GM21367 (cell line): ENCODE data around the gene MAPK7.

Experiments used
- ATAC-seq: cut with Tn5 transposase; IDR thresholded peaks from one replicate; pipeline ENCODE4 v1.9.1; 2021; ENCODE audit not compliant: unreplicated experiment

The MAPK7 gene

DNA sequence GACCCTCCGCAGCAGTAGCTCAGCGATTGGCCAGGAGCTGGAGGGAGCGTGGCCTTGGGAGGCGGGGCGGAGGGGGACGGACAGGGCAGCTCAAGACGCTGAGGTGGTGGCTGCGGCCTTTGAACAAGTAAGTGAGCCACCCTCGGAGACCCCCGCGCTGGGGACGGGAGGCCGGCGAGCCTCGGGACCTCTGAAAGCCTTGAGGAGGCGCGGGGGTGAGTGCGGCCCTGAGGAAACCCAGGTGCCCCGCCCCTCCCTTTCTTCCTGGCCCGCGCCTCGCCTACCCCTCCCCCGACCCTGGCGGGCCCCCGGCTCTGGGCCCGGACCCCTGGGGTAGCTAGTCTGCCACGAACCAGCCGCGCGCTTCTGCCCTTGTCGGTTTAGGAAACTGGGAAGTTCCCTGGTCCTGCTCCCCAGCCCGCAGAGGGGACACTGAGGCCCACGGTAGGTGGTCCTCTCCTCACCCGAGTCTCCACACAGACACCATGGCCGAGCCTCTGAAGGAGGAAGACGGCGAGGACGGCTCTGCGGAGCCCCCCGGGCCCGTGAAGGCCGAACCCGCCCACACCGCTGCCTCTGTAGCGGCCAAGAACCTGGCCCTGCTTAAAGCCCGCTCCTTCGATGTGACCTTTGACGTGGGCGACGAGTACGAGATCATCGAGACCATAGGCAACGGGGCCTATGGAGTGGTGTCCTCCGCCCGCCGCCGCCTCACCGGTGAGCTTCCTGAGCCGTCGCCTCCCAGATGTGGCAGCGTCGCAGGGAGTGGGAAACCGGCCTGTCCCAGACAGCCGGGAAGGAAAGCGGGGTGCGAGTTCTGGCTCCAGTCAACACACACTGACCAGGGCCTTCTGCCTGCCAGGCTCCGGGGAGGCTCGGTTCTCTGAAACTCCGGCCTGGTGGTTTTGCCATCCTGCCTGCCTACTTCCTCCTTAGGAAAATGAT lies at the start of gene MAPK7:
Gene MAPK7 (plus strand): TSS at position 83 of the 945 bp plus-strand sequence. CDS start 403 bp downstream, at position 486.
- ATAC-seq: no peak

- ATAC-seq: no peak
Measured at GRCh38 chr17:19329136-19329535, 49.2 kb upstream of the MAPK7 start.

DNA sequence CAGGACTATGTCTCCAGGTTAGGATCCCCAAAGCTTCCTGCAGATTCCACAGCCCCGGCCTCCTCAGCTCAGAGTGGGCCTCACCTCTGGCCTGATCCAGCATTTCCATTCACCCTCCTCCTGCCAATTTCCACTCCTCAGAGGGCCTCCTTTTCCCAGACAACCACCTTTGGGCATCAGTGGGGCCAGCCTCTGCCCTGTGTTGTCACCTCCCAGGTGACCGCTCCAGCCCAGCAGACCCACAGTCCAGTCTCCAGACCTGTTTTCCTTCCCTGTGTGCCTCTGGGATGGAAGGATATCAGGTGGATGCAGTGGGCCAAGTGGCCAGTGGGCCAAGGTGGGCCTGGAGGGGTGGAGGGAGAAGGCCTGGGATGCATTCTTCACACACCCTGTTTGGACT lies 48.5 kb upstream of the MAPK7 start:
- no peak for ATAC-seq

DNA sequence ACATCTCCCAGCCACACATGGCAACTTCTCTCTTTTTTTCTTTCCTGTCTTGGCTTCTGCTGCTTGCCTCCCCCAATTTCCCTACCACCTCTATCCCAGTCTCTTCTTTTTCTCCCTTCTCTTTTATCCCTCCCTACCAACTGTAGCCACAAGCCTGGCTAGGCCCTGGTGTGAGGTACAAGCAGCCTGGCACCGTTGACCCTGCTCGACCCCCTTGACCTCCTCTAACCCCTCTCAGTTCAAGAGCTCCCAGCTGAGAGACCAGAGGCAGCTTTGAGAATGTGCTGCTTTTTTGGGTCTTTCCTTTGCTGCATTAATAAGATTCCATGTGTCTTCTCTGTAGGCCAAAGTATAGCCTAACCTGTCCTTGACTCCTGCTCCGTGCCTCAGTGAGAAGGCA lies 48.0 kb upstream of the MAPK7 start:
- ATAC-seq: no peak

DNA sequence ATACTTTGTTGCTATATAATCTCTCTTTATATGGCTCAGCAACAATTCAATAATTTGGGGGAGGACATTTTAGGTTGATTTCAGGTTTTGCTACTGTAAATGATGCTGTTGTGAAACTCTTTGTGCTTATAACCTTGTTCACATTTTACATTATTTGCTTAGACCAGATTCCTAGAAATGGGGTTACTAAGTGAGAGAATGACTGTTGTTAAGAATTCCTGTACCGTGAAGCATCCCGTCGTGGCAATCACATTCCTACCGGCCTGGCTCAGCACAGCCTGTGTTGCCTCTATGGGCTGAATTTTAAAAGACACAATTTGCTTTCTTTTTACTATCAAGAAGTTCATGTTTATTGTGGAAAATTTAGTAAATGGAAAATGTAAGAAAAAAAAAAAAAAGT lies 47.2 kb upstream of the MAPK7 start:
- no peak for ATAC-seq

- no peak for ATAC-seq
Measured at GRCh38 chr17:19331543-19332245, 46.6 kb upstream of the MAPK7 start.

DNA sequence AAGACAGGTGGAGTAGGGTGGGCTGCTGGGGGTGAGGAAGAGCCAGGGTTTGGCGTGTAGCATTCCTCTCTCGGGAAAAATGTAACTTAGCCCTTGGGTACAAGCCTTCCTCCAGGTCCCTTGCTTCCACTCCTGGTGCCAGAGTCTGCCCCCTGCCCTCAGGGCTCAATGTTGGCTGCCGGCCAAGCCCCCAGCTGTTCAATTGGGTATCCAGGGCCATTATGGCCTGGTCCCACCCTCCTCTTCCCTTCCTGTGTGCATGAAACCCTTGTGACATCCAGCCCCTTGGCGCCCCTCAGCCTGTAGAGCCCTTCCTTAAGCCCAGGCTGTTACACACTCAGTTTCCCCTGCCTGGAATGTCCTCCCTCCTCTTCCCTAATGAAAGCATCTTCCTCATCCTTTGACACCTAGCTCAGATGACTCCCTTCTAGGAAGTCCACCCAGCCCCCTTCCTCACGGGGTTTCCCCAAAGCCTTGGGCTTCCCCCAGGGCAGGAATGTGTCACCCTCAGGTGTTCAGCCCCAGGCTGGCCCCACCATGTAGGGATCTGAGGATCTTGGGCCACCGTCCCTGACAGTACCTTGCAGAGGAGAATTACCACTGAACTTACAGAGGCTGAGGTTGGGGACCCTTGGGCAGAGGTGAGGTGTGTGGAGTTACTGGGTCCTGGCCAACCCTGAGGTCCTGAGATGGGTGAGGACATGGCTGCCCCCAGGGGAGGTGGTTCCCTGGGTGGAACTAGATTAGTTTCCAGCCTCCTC lies 45.7 kb upstream of the MAPK7 start:
- no peak for ATAC-seq

DNA sequence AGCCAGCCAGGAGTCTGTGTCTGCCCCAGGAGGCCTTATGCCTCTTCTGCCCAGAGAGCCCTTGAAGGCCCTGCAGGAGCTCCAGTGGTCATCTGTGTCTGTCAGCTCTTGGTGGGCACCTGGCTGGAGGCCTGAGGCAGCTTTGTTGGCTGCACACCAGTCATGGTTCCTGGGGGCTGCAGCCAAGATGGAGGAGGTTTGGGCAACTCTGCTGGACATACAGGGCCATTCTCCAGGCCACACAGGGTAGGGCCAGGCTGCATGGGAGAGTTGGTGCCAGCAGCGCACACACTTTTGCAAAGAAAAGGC lies 45.2 kb upstream of the MAPK7 start:
- ATAC-seq: no peak

DNA sequence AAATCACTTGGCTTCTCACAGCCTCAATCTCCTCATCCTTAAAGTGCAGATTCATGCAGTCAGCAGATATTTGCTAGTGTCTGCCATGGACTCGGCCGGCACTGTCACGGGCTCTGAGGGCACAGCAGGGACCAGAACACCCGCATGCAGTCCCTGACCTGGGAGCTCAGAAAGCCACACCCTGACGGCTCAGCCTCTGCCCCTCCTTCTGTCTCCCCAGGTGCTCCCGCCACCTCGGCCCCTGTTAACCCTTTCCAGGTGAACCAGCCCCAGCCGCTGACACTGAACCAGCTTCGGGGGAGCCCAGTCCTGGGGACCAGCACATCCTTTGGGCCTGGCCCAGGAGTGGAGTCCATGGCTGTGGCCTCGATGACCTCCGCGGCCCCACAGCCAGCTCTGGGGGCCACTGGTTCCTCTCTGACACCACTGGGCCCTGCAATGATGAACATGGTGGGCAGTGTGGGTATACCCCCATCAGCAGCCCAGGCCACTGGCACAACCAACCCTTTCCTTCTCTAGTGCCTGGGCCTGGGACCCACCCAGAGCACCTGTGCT lies 44.5 kb upstream of the MAPK7 start:
- ATAC-seq: no peak

GRCh38 chr17:19334331-19334730 lies 44.0 kb upstream of the MAPK7 start:
- ATAC-seq: no peak

- ATAC-seq: no peak
Measured at GRCh38 chr17:19335951-19336631, 42.2 kb upstream of the MAPK7 start.

GRCh38 chr17:19336938-19337711 lies 41.2 kb upstream of the MAPK7 start:
- no peak for ATAC-seq

DNA sequence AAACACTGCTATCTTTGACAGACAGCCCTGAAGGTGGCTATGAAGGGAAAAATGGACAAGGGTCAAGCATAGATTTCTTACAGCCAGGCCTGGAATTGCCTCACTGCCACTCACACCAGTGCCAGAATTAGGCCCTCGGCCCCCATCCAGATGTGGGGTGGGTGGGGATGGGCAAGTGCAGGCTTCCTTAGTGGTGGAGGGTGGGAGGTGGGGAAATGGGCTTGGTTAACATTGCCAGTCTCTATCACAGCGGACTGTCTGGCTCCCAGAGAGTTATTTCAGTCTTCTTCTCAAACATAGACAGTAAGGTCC lies 40.6 kb upstream of the MAPK7 start:
- ATAC-seq: no peak

DNA sequence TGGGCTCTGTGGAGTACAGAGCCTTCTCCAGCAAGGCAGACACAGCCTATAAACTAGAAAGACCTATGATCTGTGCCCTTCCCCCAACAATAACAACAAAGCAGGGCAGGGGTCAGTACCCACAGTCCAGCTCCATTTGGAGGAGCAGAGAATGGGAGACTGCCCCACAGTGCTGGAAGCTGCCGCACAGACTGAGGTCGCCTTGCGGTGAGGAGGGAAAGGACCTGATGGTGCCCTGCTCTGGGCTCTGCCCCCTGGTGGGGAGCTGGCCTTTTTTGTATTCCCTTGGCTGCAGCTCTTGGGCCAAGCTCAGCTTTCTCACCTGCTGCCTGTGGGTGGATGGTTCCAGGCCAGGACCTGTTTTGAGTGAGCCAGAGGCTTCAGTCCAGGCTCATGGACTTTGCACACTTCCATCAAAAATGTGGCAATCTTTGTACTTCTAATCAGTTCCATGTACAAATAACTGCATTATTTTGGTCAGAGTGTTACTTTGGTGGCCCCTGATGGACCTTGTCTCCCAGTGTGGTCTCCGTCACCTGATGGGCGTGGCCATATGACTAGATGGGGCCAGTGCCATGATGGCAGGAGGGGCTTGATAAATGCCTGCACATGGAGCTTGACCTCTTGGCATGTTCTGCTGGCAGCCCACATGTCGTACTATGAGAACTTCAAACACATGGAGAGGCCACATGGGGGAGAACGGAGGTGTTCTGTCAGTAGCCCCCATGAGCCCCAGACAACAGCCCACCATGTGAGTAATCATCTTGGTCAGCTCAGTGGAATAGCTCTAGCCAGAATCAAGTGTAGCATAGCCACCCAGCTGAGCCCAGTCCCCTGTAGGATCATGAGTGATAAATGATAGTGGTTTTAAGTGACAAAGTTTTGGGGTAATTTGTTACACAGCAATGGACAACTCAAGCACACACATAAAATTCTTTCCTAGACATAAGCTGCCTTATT lies 40.0 kb upstream of the MAPK7 start:
- ATAC-seq: no peak

GRCh38 chr17:19339341-19339815 lies 38.9 kb upstream of the MAPK7 start:
- no peak for ATAC-seq

DNA sequence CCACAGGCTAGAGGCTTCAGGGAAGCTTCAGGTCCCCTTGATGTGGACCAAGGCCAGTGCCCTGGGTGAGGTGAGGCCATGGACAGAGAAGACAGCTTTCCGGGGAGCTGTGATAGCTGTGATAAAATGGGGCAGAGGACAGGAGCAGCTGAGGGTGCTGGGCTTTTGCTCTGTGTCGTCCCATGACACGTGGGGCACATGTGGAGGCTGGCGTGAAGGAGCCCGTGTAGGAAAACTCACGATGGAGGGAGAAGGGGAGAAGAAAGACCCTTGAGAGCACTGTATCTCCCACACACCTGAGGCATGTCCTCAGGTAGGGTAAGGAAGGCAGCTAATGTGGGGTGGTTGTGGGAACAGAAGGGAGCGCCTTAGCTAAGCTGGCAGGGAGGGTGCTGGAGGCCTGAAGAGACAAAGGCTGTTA lies 37.1 kb upstream of the MAPK7 start:
- ATAC-seq: no peak

DNA sequence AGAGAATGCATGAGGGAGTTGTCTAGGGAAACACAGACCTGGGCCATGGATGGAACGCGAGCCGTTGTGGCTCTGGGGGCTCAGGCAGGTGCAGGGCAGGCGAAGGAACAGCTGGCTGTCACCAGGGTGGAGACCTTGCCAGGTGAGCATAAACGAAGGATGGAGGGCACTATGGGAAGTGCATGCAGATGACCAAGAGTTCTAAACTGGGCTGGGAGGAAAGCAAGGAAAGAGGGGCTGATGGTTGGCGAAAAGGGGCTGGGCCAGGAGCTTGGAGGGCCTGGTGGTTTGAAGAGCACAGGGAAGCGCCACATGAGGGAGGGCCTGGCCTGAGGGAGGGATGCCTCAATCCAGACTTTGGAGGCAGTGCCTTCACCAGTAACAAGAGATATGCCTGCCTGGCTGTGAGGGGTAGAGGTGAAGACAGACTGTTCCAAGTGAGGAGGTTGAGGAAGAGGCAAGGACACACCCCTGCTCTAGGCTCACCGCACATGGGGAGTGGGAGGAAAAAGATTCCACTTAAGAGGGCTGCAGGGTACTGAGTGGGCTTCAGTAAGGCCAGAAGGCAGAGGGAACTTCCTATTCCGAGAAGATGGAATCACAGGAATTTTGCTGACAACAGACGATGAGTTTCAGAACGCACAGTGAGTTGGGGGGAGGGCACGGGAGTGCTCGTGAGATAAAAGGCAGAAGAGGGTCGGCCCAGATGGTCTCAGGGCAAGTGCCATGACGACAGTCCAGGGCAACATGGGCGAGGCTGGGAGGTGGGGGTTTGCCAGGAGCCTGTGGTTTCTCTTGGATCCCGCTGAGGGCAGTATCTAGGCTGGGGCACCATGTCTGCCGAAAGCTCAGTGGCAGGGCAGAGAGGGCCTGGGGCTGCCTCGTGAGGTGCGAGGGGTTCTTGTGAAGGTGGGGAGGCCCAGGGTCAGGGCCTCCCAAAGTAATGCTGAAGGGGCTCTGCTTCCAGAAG lies 36.4 kb upstream of the MAPK7 start:
- ATAC-seq: no peak
